Measurements from ENCODE around the gene NFIA. TPM values are rescaled to one million over a fixed set of nuclear protein-coding genes. Genes with fewer than 3 reads are reported as not detected.
A peak's percentile ranks its signal among the peaks of the same experiment; 100 is the strongest.

NFIA gene
- total RNA-seq, 1 donor from 2014 or later = 31.3 TPM

GRCh38 chr1:61428146-61428545 is 345.8 kb downstream of the NFIA start:
- no peak overlapping the region for H3K9ac ChIP-seq (ENCODE audit: low read depth in 1 of 3, low read length in 3 of 3)
- peaks cover 0 to 4% (median 0%) of the 10 kb centered on the region in 3 donors for H3K36me3 ChIP-seq (ENCODE audit: control insufficient read depth in 3 of 3, insufficient read depth in 3 of 3, low read length in 3 of 3)
- H3K27me3 ChIP-seq (ENCODE audit: control insufficient read depth in 3 of 3, insufficient read depth in 3 of 3, low read length in 3 of 3) = no peaks in the 10 kb centered on the region
- H3K27ac ChIP-seq (ENCODE audit: low read depth, low read length) = no peak overlapping the region
- H3K9me3 ChIP-seq (ENCODE audit: control insufficient read depth in 3 of 3, low read length in 3 of 3) = no peaks in the 10 kb centered on the region
- peaks cover 0 to 9% (median 0%) of the 10 kb centered on the region in 3 donors for H3K4me1 ChIP-seq (ENCODE audit: control insufficient read depth in 3 of 3, insufficient read depth in 3 of 3, low read length in 3 of 3)
- H3K4me3 ChIP-seq (ENCODE audit: low read length in 3 of 3) = no peak overlapping the region

- Histone ChIP-seq H3K9me3 (ENCODE audit: control insufficient read depth in 3 of 3, low read length in 3 of 3) (no peaks in the 10 kb centered on the region), H3K4me1 (ENCODE audit: control insufficient read depth in 3 of 3, insufficient read depth in 3 of 3, low read length in 3 of 3) (peaks cover 4 to 12% (median 11%) of the 10 kb centered on the region in 3 donors), H3K4me3 (ENCODE audit: low read length in 3 of 3) (no peak overlapping the region), H3K27ac (ENCODE audit: low read depth, low read length) (no peak overlapping the region), H3K36me3 (ENCODE audit: control insufficient read depth in 3 of 3, insufficient read depth in 3 of 3, low read length in 3 of 3) (peaks cover 0 to 2% (median 0%) of the 10 kb centered on the region in 3 donors), H3K9ac (ENCODE audit: low read depth in 1 of 3, low read length in 3 of 3) (no peak overlapping the region), H3K27me3 (ENCODE audit: control insufficient read depth in 3 of 3, insufficient read depth in 3 of 3, low read length in 3 of 3) (no peaks in the 10 kb centered on the region)
Observed at GRCh38 chr1:61432616-61433388, 350.4 kb downstream of the NFIA start.

GRCh38 chr1:61433646-61434045 is 351.3 kb downstream of the NFIA start:
- H3K27ac ChIP-seq (ENCODE audit: low read depth, low read length) = no peak overlapping the region
- no peaks in the 10 kb centered on the region for H3K27me3 ChIP-seq (ENCODE audit: control insufficient read depth in 3 of 3, insufficient read depth in 3 of 3, low read length in 3 of 3)
- no peak overlapping the region for H3K9ac ChIP-seq (ENCODE audit: low read depth in 1 of 3, low read length in 3 of 3)
- H3K36me3 ChIP-seq (ENCODE audit: control insufficient read depth in 3 of 3, insufficient read depth in 3 of 3, low read length in 3 of 3) = peaks cover 0 to 2% (median 0%) of the 10 kb centered on the region in 3 donors
- H3K4me3 ChIP-seq (ENCODE audit: low read length in 3 of 3) = no peak overlapping the region
- no peaks in the 10 kb centered on the region for H3K9me3 ChIP-seq (ENCODE audit: control insufficient read depth in 3 of 3, low read length in 3 of 3)
- peaks cover 4 to 12% (median 11%) of the 10 kb centered on the region in 3 donors for H3K4me1 ChIP-seq (ENCODE audit: control insufficient read depth in 3 of 3, insufficient read depth in 3 of 3, low read length in 3 of 3)

GRCh38 chr1:61434276-61434675 is 351.9 kb downstream of the NFIA start:
- H3K9me3 ChIP-seq (ENCODE audit: control insufficient read depth in 3 of 3, low read length in 3 of 3) = no peaks in the 10 kb centered on the region
- peaks cover 4 to 12% (median 11%) of the 10 kb centered on the region in 3 donors for H3K4me1 ChIP-seq (ENCODE audit: control insufficient read depth in 3 of 3, insufficient read depth in 3 of 3, low read length in 3 of 3)
- no peaks in the 10 kb centered on the region for H3K27me3 ChIP-seq (ENCODE audit: control insufficient read depth in 3 of 3, insufficient read depth in 3 of 3, low read length in 3 of 3)
- peaks cover 0 to 2% (median 0%) of the 10 kb centered on the region in 3 donors for H3K36me3 ChIP-seq (ENCODE audit: control insufficient read depth in 3 of 3, insufficient read depth in 3 of 3, low read length in 3 of 3)
- H3K4me3 ChIP-seq (ENCODE audit: low read length in 3 of 3) = no peak overlapping the region
- no peak overlapping the region for H3K9ac ChIP-seq (ENCODE audit: low read depth in 1 of 3, low read length in 3 of 3)
- no peak overlapping the region for H3K27ac ChIP-seq (ENCODE audit: low read depth, low read length)

GRCh38 chr1:61435226-61435625 is 352.9 kb downstream of the NFIA start:
- no peak overlapping the region for H3K27ac ChIP-seq (ENCODE audit: low read depth, low read length)
- H3K4me1 ChIP-seq (ENCODE audit: control insufficient read depth in 3 of 3, insufficient read depth in 3 of 3, low read length in 3 of 3) = peaks cover 4 to 12% (median 11%) of the 10 kb centered on the region in 3 donors

GRCh38 chr1:61436016-61436415 is 353.7 kb downstream of the NFIA start:
- no peak overlapping the region for H3K4me3 ChIP-seq (ENCODE audit: low read length in 3 of 3)
- peaks cover 0 to 2% (median 0%) of the 10 kb centered on the region in 3 donors for H3K36me3 ChIP-seq (ENCODE audit: control insufficient read depth in 3 of 3, insufficient read depth in 3 of 3, low read length in 3 of 3)
- H3K27ac ChIP-seq (ENCODE audit: low read depth, low read length) = no peak overlapping the region
- no peak overlapping the region for H3K9ac ChIP-seq (ENCODE audit: low read depth in 1 of 3, low read length in 3 of 3)
- no peaks in the 10 kb centered on the region for H3K27me3 ChIP-seq (ENCODE audit: control insufficient read depth in 3 of 3, insufficient read depth in 3 of 3, low read length in 3 of 3)
- H3K4me1 ChIP-seq (ENCODE audit: control insufficient read depth in 3 of 3, insufficient read depth in 3 of 3, low read length in 3 of 3) = peaks cover 6 to 12% (median 11%) of the 10 kb centered on the region in 3 donors
- no peaks in the 10 kb centered on the region for H3K9me3 ChIP-seq (ENCODE audit: control insufficient read depth in 3 of 3, low read length in 3 of 3)

More at GRCh38 chr1:61435226-61435625, 352.9 kb downstream of the NFIA start:
- Histone ChIP-seq H3K36me3 (ENCODE audit: control insufficient read depth in 3 of 3, insufficient read depth in 3 of 3, low read length in 3 of 3) (peaks cover 0 to 2% (median 0%) of the 10 kb centered on the region in 3 donors), H3K9me3 (ENCODE audit: control insufficient read depth in 3 of 3, low read length in 3 of 3) (no peaks in the 10 kb centered on the region), H3K9ac (ENCODE audit: low read depth in 1 of 3, low read length in 3 of 3) (no peak overlapping the region), H3K27me3 (ENCODE audit: control insufficient read depth in 3 of 3, insufficient read depth in 3 of 3, low read length in 3 of 3) (no peaks in the 10 kb centered on the region), H3K4me3 (ENCODE audit: low read length in 3 of 3) (no peak overlapping the region)

- peak overlapping the region in 1 of 3 donors; percentile 25 for H3K9ac ChIP-seq (ENCODE audit: low read depth in 1 of 3, low read length in 3 of 3)
- peaks cover 0 to 2% (median 0%) of the 10 kb centered on the region in 3 donors for H3K36me3 ChIP-seq (ENCODE audit: control insufficient read depth in 3 of 3, insufficient read depth in 3 of 3, low read length in 3 of 3)
- H3K4me1 ChIP-seq (ENCODE audit: control insufficient read depth in 3 of 3, insufficient read depth in 3 of 3, low read length in 3 of 3) = peaks cover 8 to 12% (median 12%) of the 10 kb centered on the region in 3 donors
- H3K27me3 ChIP-seq (ENCODE audit: control insufficient read depth in 3 of 3, insufficient read depth in 3 of 3, low read length in 3 of 3) = no peaks in the 10 kb centered on the region
- H3K9me3 ChIP-seq (ENCODE audit: control insufficient read depth in 3 of 3, low read length in 3 of 3) = no peaks in the 10 kb centered on the region
- H3K27ac ChIP-seq (ENCODE audit: low read depth, low read length) = no peak overlapping the region
- H3K4me3 ChIP-seq (ENCODE audit: low read length in 3 of 3) = no peak overlapping the region
Observed at GRCh38 chr1:61436491-61437120, 354.2 kb downstream of the NFIA start.

DNA sequence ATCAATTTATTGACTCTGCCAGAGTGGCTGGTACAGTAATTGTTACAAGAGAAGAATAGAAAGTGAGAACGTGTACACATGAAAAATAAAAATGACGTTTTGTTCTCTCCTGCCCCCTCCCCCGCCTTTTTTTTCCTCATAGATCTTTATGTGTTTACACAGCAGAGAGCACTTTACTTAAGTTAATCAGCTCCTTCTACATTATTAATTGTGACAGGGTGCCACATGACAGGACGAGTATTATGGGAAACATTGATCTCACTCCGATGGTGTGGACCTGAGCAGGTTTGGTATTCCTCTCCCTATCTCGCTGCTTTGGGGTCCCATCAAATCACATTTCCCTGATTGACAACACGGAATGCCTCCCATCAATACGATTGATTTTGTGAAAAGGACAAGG is 356.9 kb downstream of the NFIA start:
- Histone ChIP-seq H3K9me3 (ENCODE audit: control insufficient read depth in 3 of 3, low read length in 3 of 3) (no peaks in the 10 kb centered on the region), H3K27ac (ENCODE audit: low read depth, low read length) (no peak overlapping the region), H3K4me3 (ENCODE audit: low read length in 3 of 3) (no peak overlapping the region), H3K4me1 (ENCODE audit: control insufficient read depth in 3 of 3, insufficient read depth in 3 of 3, low read length in 3 of 3) (peaks cover 11 to 24% (median 16%) of the 10 kb centered on the region in 3 donors), H3K27me3 (ENCODE audit: control insufficient read depth in 3 of 3, insufficient read depth in 3 of 3, low read length in 3 of 3) (no peaks in the 10 kb centered on the region), H3K36me3 (ENCODE audit: control insufficient read depth in 3 of 3, insufficient read depth in 3 of 3, low read length in 3 of 3) (peaks cover 0 to 2% (median 0%) of the 10 kb centered on the region in 3 donors), H3K9ac (ENCODE audit: low read depth in 1 of 3, low read length in 3 of 3) (no peak overlapping the region)

- Histone ChIP-seq H3K9ac (ENCODE audit: low read depth in 1 of 3, low read length in 3 of 3) (no peak overlapping the region), H3K27ac (ENCODE audit: low read depth, low read length) (peak overlapping the region; percentile 41), H3K27me3 (ENCODE audit: control insufficient read depth in 3 of 3, insufficient read depth in 3 of 3, low read length in 3 of 3) (no peaks in the 10 kb centered on the region), H3K36me3 (ENCODE audit: control insufficient read depth in 3 of 3, insufficient read depth in 3 of 3, low read length in 3 of 3) (peaks cover 0 to 2% (median 0%) of the 10 kb centered on the region in 3 donors), H3K4me1 (ENCODE audit: control insufficient read depth in 3 of 3, insufficient read depth in 3 of 3, low read length in 3 of 3) (peaks cover 14 to 25% (median 17%) of the 10 kb centered on the region in 3 donors), H3K4me3 (ENCODE audit: low read length in 3 of 3) (no peak overlapping the region), H3K9me3 (ENCODE audit: control insufficient read depth in 3 of 3, low read length in 3 of 3) (no peaks in the 10 kb centered on the region)
Observed at GRCh38 chr1:61441723-61442262, 359.4 kb downstream of the NFIA start.

DNA sequence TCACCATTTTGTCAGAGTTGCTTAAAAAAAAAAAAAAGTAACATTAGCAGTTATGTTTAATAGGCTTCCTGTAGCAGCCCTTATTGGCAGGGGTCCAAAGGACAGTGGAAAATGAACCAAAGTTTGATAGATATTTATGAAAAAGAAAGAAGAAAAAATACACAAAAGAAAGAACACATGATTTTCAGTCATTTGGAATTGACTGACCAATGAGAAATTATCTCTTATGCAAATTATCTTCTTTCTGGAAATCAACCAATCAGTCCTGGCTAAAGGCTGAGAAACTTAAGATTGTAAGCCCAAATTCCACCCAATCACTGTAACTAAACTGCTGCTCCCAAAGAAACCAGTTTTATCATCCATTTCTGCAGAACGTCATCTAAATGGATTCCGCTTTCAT is 360.2 kb downstream of the NFIA start:
- H3K4me1 ChIP-seq (ENCODE audit: control insufficient read depth in 3 of 3, insufficient read depth in 3 of 3, low read length in 3 of 3) = peaks cover 10 to 22% (median 16%) of the 10 kb centered on the region in 3 donors
- H3K27me3 ChIP-seq (ENCODE audit: control insufficient read depth in 3 of 3, insufficient read depth in 3 of 3, low read length in 3 of 3) = no peaks in the 10 kb centered on the region
- no peaks in the 10 kb centered on the region for H3K36me3 ChIP-seq (ENCODE audit: control insufficient read depth in 3 of 3, insufficient read depth in 3 of 3, low read length in 3 of 3)
- H3K4me3 ChIP-seq (ENCODE audit: low read length in 3 of 3) = no peak overlapping the region
- no peaks in the 10 kb centered on the region for H3K9me3 ChIP-seq (ENCODE audit: control insufficient read depth in 3 of 3, low read length in 3 of 3)
- H3K9ac ChIP-seq (ENCODE audit: low read depth in 1 of 3, low read length in 3 of 3) = no peak overlapping the region
- H3K27ac ChIP-seq (ENCODE audit: low read depth, low read length) = no peak overlapping the region

All from skeletal muscle tissue (tissue), 4 donors.